ENCODE data around the gene CPSF3.

The CPSF3 gene

GRCh38 chr2:9423100-9423921 is at the start of gene CPSF3, which contains the start of gene ITGB1BP1:
Gene CPSF3, plus strand, starts transcription at chr2:9423654. Its CDS starts 120 bp downstream, at chr2:9423774.
Gene ITGB1BP1, minus strand, starts transcription at chr2:9423528. Its CDS starts 4,831 bp downstream, at chr2:9418697.
- peak within 1 kb of the TSS; percentile 95 for H3K4me3 ChIP-seq (ENCODE audit: low read depth, low read length)
- DNase-seq (ENCODE audit: low read depth) = peak; percentile 99
- TF ChIP-seq, protein P1, sequence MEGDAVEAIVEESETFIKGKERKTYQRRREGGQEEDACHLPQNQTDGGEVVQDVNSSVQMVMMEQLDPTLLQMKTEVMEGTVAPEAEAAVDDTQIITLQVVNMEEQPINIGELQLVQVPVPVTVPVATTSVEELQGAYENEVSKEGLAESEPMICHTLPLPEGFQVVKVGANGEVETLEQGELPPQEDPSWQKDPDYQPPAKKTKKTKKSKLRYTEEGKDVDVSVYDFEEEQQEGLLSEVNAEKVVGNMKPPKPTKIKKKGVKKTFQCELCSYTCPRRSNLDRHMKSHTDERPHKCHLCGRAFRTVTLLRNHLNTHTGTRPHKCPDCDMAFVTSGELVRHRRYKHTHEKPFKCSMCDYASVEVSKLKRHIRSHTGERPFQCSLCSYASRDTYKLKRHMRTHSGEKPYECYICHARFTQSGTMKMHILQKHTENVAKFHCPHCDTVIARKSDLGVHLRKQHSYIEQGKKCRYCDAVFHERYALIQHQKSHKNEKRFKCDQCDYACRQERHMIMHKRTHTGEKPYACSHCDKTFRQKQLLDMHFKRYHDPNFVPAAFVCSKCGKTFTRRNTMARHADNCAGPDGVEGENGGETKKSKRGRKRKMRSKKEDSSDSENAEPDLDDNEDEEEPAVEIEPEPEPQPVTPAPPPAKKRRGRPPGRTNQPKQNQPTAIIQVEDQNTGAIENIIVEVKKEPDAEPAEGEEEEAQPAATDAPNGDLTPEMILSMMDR (IDR thresholded peaks at IDR 0.05; ENCODE audit: insufficient read depth, low read depth, low read length, missing control alignments) = no peak

DNA sequence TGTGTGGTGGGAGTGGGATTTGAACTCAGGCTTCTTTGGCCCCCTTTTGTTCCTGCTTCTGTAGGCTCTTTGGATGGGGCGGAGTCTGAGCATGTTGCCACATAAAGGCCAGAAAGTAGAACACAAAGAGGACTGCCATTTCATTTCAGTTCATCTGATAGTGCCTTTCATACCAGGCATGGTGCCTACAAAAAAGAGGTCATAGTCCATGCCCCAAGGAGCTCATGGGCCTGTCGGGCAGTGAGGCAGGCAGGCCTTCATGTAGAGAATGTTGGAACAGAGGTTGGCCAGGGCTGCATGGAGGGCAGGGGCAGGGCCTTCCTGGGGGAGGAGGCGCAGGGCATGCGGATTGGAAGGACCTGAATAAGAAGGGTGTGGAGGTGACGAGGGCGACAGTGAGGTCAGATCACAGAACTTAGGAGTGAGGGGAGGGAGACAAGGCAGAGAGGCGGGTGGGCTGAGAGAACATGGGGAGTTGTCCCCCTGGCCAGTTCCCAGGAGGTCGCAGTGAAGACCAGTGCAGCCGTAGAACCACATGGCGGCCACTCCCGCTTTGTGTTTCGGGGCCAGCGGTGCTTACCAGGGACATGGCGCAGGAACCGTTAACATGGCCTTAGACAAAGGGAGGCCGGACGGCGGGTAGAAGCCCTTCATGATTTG is 49.3 kb upstream of the CPSF3 start:
- no peak for DNase-seq (ENCODE audit: low read depth)
- H3K4me3 ChIP-seq (ENCODE audit: low read depth, low read length) = no peak overlapping the region
- TF ChIP-seq, protein P1 (IDR thresholded peaks at IDR 0.05; ENCODE audit: insufficient read depth, low read depth, low read length, missing control alignments) = no peak

GRCh38 chr2:9375857-9376428 is 47.5 kb upstream of the CPSF3 start:
- TF ChIP-seq, protein P1 (IDR thresholded peaks at IDR 0.05; ENCODE audit: insufficient read depth, low read depth, low read length, missing control alignments) = peak; percentile 46
- H3K4me3 ChIP-seq (ENCODE audit: low read depth, low read length) = no peak overlapping the region
- DNase-seq (ENCODE audit: low read depth) = peak; percentile 18

GRCh38 chr2:9377461-9378097 is 45.9 kb upstream of the CPSF3 start:
- DNase-seq (ENCODE audit: low read depth) = no peak
- TF ChIP-seq, protein P1 (IDR thresholded peaks at IDR 0.05; ENCODE audit: insufficient read depth, low read depth, low read length, missing control alignments) = no peak
- H3K4me3 ChIP-seq (ENCODE audit: low read depth, low read length) = no peak overlapping the region

DNA sequence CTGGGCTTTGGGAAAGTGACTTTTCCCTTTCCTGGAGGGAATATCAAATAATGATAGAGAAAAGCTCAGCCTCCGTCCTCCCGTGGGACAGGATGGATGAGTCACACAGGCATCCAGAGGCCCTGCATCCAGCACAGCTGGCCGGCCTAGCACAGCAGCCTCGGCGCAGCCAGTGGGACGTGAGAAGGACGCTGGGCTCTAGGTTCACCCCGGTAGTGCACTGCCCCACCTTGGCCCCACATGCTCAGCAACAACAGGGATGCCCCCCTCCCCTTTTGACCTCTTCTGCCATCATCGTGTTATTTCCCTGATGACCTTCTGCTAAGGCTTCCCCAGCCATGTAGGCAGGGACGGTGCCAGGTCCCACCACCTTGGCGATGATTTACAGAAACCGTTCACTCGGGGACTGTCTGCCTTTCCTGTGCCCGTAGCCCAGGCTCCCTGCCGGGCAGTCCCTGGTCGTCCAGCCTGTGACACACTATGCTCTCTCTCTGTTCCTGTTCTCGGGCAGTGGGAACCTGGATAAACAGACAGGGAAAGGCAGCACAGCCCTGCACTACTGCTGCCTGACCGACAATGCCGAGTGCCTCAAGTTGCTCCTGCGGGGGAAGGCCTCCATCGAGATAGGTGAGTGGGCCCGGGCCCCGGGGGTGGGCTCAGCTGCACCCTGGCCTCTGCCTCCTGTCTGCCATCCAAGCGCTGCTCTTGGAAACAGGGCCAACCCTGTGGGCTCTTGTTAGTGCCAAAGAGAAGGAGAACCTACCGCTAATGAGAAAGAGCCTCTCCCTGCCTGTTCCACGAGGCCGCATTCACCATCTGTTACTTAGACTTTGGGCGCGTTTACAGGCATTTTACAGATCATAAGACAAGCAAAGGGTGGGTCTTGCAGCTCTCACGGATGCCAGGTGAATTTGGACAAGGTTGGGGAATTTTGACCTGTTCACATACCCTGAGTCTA is 44.7 kb upstream of the CPSF3 start:
- no peak overlapping the region for H3K4me3 ChIP-seq (ENCODE audit: low read depth, low read length)
- TF ChIP-seq, protein P1 (IDR thresholded peaks at IDR 0.05; ENCODE audit: insufficient read depth, low read depth, low read length, missing control alignments) = no peak
- DNase-seq (ENCODE audit: low read depth) = no peak

- TF ChIP-seq, protein P1 (IDR thresholded peaks at IDR 0.05; ENCODE audit: insufficient read depth, low read depth, low read length, missing control alignments) = no peak
- no peak overlapping the region for H3K4me3 ChIP-seq (ENCODE audit: low read depth, low read length)
- no peak for DNase-seq (ENCODE audit: low read depth)
Observed at GRCh38 chr2:9379391-9379755, 44.1 kb upstream of the CPSF3 start.
